GM18502 (cell line): ENCODE measurements around the gene RGP1.

ENCODE experiments used
- ATAC-seq: cut with Tn5 transposase; IDR thresholded peaks from one replicate; pipeline ENCODE4 v1.9.1; 2021; ENCODE audit warnings: mild to moderate bottlenecking; ENCODE audit not compliant: unreplicated experiment, poor library complexity

RGP1 gene

GRCh38 chr9:35798658-35799374 is 49.7 kb downstream of the RGP1 start:
- no peak for ATAC-seq

- no peak for ATAC-seq
Measured at GRCh38 chr9:35800530-35800929, 51.4 kb downstream of the RGP1 start.

- no peak for ATAC-seq
Measured at GRCh38 chr9:35801328-35802128, 52.4 kb downstream of the RGP1 start.

GRCh38 chr9:35806101-35806500 is 57.0 kb downstream of the RGP1 start:
- ATAC-seq, result no peak
